CD4-positive, alpha-beta T cell treated with Interleukin-4 for 1 hour (primary cell): ENCODE data around the gene DAPP1.
A peak's percentile ranks its signal among the peaks of the same experiment; 100 is the strongest.
"Not testable (repeated sequence)": the region's sequence is repeated elsewhere in the genome, so short reads cannot be mapped to it uniquely, and the experiment has no call there.

Source experiments
- DNase-seq, 2 donors: peaks; one replicate each; pipeline ENCODE4 v3.0.0-alpha.2; 2020 to 2022

DAPP1 gene

DNA sequence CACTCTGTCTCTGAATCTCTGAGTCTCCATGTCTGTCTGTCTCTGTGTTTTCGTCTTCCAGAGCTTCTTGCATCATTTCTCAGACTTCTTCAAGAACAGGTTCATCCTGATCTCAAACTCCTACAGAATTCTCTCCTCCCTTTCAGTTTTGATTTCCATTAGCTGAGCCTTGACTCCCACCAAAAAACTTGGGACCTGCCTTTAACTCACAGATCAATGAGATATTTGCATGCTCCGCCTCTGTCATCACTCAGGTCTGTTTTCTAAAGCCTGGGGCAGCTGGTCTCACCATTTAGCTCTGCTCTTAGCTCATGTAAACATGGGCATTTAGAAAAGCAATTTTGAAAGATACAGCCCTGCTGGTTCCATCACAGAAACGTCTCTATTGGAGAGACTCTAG lies 8.6 kb downstream of the DAPP1 start:
- DNase-seq = no peak

DNA sequence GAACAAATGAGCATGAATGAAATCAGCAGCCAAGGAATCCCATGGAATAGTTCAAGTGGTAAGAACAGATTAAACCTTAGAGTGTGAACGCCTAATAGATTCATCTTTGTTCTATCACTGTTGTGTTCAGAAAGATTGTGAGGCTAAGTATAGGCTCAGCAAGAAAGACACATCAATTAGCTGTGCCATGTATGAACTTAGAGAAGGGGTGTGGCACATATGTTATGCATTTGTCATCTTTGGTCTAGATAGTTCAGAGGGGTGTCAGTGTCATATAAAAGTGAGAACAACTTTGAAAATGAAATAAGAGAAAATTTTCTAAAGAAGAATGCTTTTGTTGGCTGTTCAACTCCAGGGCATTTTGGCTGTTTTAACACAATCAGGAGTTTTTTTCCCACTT lies 9.4 kb downstream of the DAPP1 start:
- DNase-seq = no peak

DNA sequence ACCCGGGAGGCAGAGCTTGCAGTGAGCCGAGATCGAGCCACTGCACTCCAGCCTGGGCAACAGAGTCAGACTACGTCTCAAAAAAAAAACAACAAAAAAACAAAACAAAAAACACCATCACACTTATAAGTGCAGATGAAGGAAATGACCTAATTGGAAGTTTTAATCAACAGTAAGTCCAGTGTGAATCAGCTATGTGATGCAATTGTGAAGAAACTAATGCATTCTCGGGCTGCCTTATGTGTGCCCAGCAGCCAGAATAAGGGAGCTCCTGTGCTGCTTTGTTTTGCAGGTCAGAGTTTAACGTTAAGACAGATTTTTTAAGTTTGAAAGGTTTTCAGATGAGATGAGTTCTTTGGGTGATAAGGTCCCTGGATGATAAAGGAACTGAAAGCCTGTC lies 10.8 kb downstream of the DAPP1 start:
- no peak for DNase-seq

DNA sequence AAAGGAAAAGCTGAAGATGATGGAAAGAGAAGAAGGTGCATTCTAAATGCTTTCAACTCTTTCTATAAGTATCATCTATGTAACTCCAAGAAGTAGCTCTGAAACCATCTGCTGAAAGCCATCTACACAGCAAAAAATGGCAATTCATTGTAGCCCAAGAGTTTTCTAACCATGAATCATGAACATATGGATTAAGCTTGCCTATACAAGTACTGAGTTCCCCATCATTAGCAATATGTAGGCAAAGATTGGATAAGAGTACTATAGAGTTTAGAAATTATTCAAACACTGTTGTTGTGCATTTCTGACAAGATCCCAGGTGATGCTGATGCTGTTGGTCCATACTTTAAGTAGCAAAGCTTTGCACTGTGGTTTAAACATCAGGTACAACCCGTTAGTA lies 11.2 kb downstream of the DAPP1 start:
- DNase-seq = no peak

DNA sequence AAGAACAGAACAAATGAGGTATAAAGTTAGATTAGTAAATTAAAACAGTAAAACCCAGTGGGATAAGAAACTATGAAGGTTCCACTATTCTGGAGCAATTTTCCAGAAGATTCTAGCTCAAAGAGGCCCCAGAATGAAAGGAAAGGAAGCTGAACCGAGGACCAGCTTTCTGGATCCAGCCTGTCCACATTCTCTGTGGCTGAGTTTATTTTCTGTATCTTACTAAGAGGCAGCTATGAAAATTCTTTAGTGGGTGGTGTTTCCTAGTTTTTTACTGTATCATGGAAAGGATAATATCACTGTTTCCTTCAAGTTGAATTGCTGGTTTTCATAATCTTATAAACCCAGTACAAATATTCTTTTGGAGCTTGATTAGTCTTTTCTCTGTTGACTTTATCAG lies 11.8 kb downstream of the DAPP1 start:
- DNase-seq = no peak

DNA sequence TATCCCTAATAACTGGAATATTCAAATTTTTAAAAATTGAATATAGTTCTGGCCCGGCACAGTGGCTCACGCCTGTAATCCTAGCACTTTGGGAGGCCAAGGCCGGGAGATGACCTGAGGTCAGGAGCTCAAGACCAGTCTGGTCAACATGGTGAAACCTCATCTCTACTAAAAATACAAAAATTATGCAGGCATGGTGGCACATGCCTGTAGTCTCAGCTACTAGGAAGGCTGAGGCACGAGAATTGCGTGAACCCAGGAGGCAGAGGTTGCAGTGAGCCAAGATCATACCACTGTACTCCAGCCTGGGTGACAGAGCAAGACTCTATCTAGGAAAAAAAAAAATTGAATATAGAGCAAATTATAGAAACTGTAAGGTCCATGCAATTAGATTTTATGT lies 13.4 kb downstream of the DAPP1 start:
- DNase-seq = not testable (repeated sequence)

DNA sequence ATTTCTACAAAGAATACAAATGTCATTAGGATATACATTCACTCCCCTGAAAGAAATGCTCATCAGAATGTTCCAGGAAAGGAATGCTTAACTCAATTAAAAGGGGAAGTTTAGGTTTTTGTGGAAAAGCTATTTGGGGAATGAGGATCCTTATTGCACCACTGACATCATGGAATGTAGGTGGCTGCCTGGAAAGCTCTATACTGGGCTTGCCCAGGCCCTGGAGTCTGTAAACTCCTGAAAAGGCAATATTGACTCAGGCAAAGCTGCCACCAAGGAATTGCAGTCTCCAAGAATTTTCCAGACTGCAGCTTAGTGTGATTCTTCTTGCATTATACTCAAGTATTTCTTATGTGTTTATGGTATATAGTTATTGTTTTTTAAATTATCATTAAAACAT lies 15.7 kb downstream of the DAPP1 start:
- DNase-seq = no peak

DNA sequence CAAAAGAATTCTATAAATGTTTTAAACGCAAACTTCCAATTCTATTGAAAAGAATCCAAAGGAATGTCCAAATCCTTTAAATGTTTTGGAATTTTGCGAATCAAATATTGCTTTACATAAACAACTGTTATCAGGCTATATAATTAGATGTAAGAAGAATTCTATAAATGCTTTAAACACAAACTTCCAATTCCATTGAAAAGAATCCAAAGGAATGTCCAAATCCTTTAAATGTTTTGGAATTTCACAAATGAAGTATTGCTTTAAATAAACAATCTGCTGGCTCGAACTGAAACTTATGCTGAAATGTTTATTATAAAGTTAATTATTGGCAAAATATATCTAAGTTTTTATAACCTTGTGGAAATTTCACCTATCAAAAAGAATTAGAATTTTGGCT lies 16.1 kb downstream of the DAPP1 start:
- no peak for DNase-seq

DNA sequence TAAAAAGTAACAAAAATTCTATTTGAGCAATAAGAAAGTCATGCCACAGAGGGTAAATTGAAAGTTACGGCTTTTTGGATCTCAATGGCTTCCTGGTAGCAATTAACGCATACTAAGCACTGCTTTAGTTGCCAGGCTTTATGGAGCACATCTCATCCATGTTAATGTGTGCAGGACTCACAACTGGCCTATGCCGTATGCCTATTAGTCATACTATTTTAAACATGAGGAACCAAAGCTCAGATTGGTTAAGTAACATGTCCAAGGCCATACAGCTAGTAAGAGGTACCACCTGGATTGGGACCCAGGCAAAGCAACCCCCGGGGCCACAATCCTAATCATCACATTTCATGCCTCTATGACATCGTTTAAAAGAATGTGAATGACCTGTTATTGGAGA lies 17.1 kb downstream of the DAPP1 start:
- no peak for DNase-seq

DNA sequence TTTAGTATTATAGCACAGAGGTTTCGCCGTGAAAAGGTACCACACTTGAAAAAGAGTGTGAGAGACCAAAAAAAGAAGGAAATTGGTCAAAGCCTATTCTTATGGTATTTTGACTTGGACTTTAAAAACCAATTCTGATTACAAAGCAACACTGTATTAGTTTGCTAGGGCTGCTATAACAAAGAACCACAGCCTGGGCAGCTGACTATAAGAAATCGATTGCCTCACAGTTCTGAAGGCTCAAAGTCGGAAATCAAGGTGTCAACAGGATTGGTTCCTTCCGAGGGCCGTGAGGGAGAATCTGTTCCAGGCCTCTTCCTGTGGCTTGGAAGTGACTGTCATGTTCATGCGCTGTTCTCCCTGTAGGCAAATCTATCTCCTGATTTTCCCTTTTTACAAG lies 17.9 kb downstream of the DAPP1 start:
- DNase-seq = no peak

DNA sequence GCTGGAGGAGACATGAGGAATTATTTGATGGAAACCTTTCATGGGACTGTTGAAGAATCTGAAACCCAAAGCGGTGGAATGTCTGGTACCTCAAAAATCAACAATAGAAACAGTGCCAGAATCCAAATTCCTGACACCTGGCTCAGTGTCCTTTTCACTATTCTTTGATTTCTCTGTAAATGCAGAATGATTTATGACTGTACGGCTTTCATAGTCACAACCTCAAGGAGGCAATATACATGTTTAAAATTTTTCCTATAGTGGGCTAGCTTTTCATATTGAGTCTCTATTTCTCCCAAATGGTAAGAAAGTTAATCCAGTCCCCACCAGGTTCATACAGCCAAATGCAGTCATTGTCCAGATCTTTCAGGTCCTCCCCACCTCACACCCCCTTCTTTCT lies 19.3 kb downstream of the DAPP1 start:
- DNase-seq = no peak

DNA sequence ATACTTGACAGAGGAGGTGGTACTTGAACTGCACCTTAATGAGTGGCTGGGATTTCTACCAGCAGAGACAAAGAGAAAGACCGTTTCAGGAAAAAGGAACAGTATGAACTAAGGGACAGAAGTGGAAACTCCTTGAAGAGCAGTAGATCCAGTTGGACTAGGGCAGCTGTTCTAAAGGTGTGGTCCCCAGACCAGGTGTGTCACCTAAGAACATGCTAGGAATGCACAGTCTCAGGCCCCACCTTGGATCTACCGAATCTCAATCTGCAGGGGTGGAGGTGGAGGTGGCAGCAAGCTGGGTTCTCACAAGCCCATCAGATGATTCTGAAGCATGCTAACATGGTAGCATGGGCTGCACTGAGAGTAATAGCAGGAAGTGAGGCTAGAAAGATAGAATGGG lies 22.3 kb downstream of the DAPP1 start:
- no peak for DNase-seq

DNA sequence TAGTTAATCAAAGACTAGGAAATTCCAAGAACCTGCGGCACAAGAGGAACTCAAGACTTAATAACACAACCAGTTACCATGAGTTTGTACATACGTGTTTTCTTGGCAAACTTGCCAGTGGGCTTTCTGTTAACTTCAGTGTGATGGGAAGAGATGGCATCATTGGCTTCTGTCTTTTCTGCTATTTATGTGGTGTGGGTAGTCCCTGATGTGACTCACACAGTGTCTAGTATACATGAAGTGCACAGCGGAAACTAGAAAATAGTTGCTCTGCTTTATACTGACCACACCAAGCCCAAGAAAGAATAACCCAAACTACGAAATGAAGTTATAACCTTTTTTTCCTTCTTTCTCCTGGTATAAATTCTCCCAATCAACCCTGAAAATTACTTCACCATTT lies 24.5 kb downstream of the DAPP1 start:
- no peak for DNase-seq

DNA sequence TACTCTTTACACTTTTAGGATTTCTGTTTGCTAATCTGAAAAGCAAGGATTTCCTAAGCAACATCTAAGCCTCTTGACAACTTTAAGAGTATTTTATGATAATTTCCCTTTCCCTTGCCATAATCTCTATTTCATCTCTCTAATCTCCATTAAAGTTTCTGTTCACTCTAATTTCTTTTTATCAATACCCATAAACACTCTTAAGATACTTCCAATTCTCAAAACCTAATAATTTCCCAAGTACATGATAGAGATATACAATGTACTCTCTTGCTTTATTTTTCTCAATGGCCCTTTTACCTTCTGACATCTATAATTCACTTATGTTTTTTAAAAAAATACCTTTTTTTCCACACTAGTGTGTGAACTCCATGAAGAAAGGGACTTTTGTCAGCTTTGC lies 26.8 kb downstream of the DAPP1 start:
- DNase-seq = no peak

DNA sequence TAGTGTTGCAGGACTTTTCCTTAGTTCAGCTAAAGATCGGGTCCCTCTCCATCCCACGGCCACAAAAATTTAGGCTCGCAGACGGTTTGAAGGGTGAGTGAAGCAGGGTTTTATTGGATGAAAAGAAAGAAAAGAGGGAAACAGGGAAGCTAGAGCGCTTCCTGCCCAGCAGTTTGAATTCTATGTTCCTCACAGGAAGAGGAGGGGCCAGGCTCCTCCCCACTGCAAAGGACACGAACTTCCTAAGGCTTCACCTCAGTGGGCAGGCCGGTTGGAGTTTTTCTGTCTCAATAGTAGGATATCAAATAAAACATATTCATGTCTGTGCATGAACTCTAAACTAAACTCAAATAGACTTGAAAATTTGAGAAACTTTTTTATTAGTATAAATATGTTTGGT lies 27.4 kb downstream of the DAPP1 start:
- DNase-seq = no peak

DNA sequence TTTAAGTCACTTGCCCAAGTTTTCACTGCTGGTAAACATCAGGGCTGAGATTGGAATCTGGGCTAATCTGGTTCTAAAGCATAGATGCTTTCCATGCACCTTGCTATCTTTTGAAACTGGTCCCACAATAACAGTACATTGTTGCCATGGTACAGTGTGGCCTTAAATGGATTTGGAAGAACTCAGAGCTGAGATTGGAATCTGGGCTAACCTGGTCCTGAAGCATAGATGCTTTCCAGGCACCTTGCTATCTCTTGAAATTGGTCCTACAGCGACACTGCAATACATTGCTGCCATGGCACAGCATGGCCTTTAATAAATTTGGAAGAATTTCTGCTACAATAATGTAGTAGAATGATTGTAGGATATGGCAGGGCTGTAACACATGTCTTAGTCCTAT lies 28.6 kb downstream of the DAPP1 start:
- DNase-seq = no peak

DNA sequence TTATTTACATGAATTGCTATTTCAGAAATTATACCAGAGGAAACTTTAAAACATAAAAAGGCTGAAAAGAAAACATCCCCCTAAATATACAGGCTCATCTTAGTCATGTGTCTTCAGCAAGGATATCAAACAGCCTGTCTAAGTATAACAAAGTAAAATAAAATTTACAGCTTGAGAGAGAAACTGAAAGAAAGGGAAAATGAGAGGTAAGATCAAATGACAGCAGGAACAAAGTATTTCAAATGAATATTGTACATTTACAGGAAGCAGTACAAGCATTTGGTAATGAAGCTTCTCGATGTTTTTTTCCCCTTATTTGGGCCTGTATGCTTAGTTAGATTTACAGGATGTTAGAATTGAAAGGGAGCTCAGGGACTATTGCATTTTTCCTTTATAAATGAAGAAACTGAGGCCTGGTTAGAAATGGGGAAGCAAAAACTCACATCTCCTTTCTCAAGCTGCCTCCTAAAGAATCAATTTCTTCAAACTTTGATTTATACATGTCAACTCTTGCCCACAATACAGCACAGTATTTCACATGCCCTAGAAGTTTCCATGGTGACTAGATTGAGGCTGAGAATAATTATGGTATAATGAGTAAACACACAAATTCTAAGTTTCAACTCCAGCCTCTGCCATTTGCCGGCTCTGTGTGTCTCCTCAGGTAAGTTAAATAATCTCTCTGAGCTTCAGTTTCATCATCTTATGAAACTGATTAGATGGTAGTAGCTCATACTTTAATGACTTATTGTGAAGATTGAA lies 29.3 kb downstream of the DAPP1 start:
- DNase-seq = peak in 1 of 2 donors; percentile 48

DNA sequence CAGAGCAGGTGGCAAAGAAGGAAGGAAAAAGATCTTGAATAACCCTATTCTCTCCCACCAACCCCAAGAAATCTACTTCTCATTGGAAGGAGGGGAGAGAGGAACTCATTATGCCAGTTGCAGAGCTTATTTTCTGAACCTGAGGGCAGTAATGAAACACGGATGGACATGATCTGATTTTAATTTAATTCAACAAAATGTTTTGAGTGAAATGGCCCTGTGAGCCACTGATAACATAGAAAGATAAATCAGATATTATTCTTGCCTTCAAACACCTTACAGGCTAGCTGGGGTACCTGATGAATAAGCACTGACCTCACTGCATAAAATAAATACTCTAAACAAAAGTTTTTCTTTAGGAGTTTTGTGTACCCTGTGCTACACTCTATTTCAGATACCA lies 30.3 kb downstream of the DAPP1 start:
- no peak for DNase-seq

DNA sequence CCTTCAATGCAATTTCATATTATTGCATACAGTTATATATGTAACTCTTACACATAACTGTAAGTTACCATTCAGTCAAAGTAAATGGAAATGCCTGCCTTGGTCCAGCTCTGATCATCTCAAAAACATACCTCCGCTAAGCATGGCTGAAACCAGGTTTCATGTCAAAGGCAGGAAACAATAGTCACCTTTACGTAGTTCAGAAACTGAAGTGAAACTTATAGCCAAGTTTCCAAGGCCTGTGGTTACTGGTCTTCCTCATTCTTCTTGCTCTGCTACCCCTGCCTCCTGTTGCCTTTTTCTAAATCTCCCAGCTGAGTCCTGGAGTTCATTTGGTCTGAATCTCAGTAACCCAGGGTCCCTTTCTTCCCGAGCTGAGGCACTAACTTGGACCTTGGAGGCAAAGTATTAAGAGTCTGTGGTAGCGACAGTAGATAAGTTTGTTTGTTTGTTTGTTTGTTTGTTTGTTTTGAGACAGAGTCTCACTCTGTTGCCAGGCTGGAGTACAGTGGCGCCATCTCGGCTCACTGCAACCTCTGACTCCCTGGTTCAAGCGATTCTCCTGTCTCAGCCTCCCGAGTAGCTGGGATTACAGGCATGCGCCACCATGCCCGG lies 30.8 kb downstream of the DAPP1 start:
- DNase-seq = peak in 1 of 2 donors; percentile 45

DNA sequence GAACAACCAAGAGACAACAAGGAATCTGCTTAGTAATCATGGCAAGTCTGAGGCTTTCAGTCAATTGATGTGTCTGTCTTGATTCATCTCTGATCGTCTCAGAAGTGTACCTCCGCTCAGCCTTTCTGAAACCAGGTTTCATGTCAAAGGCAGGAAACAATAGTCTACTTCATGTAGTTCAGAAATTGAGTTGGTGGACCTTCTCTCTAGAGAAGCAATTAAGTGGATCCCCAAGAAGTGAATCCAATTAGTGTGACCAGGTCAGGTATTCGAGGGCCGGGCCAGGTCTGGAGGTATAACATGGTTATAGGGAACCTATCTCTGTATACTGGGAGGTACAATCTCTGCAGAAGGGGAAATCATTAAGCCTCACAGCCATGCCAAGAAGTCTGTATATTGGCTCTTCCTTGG lies 32.0 kb downstream of the DAPP1 start:
- no peak for DNase-seq

DNA sequence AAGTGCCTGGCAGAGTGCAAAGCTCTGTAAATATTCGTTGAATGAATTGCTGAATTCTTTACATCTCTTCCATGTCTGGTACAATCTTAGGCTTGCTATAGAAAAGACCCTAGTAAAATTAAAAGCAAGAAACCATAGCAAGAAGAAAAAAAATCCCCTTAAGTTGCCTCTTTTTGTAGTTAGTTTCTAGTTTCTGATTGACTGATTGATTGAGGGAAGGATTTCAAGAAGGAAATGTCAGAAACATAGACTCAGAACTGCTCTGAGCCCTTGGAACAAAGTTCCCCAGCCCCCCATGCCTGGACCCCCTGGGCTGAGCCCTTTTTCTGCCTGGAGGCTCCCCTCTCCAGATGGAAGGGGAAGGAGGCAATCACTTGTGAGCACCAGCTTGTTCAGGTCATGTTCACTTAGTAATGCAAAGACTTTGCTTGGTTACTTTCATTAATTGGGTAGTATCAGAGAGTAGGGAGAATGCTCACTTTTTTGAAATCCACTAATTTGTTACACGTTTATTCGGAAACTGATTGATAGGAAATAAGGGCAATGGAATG lies 35.6 kb downstream of the DAPP1 start:
- DNase-seq = no peak

DNA sequence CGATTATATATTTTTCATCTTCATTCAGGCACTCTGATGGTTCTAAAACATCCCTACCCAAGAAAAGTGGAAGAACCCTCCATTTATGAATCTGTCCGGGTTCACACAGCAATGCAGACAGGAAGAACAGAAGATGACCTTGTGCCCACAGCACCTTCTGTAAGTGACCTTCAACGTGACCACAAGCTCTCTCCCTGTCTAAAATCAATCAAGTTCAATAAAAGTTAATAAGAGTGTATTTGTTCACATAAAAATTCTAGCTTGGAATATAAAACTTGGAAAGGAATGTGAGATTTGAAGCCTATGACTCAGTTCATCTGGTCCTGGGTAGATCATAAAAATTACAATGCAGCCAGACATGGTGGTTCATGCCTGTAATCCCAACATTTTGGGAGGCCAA lies 36.6 kb downstream of the DAPP1 start:
- DNase-seq = no peak

DNA sequence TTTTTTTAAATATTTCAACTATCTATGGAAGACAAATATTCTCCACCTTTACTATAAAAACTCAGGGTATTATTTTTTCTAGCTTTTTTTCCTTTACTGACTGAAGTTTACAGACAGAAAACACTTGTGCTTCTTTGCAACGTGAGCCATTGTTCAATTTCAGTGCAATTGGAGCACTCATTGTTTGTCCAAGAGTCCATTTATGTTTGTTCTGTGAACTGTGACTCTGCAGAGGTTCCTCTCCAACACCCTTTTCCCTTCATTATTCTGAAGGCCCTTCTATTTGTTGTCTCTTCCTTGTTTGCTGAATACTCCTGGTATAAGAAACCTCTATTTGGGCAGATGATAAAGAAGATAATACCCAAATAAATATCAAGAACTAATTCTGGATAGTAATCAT lies 37.4 kb downstream of the DAPP1 start:
- no peak for DNase-seq

DNA sequence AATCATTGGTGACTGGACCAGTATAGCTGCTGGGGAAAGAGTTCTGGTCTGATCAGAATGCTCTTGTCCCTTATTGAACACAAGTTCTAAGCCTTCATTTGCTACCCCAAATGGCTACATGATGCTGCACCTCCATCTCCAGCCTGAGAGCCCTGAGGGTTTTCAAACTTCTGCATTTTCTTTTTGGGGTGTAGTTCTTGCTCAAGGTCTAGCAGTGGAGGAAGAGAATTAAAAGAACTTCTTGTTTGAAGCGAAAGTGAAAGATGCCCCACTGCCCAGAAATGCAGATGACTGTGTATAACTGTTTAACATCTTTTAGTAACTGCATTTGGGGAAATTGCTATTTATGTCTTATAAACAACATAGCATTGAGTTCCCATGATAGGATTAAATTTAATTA lies 39.1 kb downstream of the DAPP1 start:
- peak; percentile 21 to 30 for DNase-seq

DNA sequence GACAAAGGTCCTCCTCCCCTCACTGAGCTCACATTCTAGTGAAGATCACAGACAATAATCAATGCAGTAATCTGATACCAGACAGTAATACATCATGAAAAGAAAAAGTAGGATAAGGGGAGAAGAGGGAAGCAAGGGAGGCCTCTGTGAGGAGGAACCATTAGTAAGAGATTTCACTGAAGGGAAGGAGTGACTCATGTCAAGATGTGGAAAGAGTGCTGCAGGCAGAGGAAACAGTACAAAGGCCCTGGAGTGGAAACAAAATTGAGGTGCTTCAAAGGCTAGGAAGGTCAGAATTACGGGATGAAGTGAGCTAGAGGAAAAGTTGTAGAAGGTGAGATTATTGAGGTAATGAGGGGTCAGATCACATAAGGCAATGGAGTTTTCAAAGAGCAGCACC lies 39.5 kb downstream of the DAPP1 start:
- peak in 1 of 2 donors; percentile 23 for DNase-seq
